CD4-positive, alpha-beta T cell treated with Interleukin-4 for 4 hours (primary cell): ENCODE measurements around the gene MSANTD7.
"Not testable (repeated sequence)": the region's sequence is repeated elsewhere in the genome, so short reads cannot be mapped to it uniquely, and the experiment has no call there.

Source experiments
- DNase-seq: peaks from one replicate; pipeline ENCODE4 v3.0.0-alpha.2; 2020

The MSANTD7 gene, protein sequence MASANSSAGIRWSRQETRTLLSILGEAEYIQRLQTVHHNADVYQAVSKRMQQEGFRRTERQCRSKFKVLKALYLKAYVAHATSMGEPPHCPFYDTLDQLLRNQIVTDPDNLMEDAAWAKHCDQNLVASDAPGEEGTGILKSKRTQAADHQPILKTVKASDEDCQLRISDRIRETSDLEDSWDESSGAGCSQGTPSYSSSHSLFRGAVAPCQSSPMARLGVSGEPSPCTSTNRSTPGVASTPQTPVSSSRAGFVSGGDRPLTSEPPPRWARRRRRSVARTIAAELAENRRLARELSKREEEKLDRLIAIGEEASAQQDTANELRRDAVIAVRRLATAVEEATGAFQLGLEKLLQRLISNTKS

GRCh38 chr10:14837757-14838581 is at the start of gene MSANTD7, which contains the start of the genes CDNF and HSPA14:
TSS of gene MSANTD7 (plus strand) at chr10:14838306. CDS start at chr10:14842285, 3,979 bp downstream.
TSS of gene CDNF (minus strand) at chr10:14838037. CDS start at chr10:14837946, 91 bp downstream.
TSS of gene HSPA14 (plus strand) at chr10:14838306. CDS start at chr10:14838403, 97 bp downstream.
- peak; percentile 99 for DNase-seq

GRCh38 chr10:14798636-14799035 is 39.5 kb upstream of the MSANTD7 start:
- no peak for DNase-seq

DNA sequence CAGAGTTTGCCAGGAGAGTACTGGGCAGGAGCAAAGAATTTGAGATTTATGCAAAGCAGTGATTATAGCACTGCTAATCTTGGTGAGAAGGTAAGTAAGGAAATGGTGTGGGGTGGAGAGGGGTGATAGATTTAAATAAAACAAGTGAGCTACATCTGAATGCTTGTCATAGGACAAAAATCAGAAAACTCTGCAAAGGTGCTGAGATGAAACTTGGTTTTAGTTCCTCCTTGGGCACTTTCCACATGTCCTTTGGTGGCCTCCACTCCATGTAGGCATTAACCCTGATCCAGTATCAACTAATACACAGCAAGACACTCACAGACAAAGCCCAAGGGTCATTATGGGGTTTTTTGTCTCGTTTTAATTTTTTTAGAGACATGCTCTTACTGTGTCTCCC is 37.7 kb upstream of the MSANTD7 start:
- no peak for DNase-seq

DNA sequence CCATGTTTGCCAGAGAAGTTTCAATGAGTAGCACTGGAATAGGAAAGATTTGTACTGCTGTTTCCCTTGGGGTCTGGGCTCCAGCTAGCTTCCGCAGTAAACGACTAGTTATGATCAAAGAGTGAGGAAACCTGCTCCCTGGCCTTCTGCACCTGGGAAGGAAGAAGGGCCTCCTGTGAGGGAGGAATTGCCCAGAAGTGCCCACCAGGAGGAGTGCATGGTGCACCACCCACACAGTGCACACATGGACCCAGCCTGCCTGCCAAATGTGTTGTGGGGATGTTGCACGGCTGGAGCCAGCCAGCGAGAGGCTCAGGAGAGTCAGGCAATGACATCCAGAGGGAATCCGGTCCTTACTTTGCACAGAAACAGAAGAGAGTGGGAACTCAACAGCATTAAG is 36.4 kb upstream of the MSANTD7 start:
- DNase-seq, result no peak

- no peak for DNase-seq
Measured at GRCh38 chr10:14803827-14804226, 34.3 kb upstream of the MSANTD7 start.

GRCh38 chr10:14806318-14806717 is 31.8 kb upstream of the MSANTD7 start:
- DNase-seq, result no peak

- no peak for DNase-seq
Measured at GRCh38 chr10:14810969-14811953, 26.8 kb upstream of the MSANTD7 start.

DNA sequence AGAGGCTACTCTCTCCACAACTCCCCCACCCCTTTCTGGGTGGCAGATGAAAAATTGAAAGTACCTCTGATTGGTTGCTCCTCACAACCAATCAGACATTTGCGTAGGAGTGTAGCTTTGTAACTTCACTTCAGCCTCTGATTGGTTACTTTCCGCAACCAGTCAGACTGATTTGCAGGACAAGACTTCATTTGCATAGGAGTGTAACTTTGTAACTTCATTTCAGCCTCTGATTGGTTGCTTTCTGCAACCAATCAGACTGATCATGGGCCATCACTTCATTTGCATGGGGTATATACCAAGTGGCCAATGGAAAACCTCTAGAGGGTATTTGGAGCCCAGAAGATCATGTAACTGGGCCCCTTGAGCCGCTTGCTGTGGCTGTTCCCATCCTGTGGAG is 25.8 kb upstream of the MSANTD7 start:
- no peak for DNase-seq

GRCh38 chr10:14815681-14816080 is 22.4 kb upstream of the MSANTD7 start:
- no peak for DNase-seq

GRCh38 chr10:14816717-14817116 is 21.4 kb upstream of the MSANTD7 start:
- not testable (repeated sequence) for DNase-seq

DNA sequence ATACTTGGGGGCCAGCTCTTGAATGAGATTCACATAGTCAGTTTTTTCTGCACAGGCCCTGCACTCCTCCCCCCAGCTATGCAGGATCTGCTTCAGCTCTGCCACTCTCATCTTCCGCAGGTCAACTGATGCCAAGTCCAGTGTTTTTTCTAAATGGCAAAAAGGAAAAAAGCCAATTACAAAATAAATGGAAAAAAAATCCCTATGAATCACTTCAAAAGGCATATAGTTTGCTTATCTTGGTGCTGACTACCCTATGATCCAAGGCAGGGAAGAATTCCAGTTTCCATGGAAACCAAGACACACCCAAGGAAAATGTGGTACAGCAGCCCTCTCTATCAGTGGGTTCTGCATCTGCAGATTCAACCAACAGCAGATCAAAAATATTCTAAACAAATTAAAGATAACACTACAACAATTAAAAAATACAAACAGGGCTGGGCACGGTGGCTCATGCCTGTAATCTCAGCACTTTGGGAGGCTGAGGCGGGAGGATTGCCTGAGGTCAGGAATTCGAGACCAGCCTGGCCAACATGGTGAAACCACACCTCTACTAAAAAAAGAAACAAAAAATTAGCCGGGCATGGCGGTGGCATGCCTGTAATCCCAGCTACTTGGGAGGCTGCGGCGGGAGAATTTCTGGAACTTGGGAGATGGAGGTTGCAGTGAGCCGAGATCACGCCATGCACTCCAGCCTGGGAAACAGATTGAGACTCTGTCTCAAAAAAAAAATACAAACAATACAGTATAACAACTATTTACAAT is 17.9 kb upstream of the MSANTD7 start:
- no peak for DNase-seq

DNA sequence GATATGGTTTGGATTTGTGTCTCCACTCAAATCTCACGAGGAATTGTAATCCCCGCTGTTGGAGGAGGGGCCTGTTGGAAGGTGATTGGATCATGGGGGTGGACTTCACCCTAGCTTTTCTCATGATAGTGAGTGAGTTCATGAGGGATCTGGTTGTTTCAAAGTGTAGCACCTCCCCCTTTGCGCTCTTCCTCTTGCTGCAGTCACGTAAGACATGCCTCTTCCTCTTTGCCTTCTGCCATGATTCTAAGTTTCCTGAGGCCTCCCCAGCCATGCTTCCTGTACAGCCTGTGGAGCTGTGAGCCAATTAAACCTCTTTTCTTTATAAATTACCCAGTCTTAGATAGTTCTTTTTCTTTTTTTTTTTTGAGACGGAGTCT is 17.3 kb upstream of the MSANTD7 start:
- no peak for DNase-seq

DNA sequence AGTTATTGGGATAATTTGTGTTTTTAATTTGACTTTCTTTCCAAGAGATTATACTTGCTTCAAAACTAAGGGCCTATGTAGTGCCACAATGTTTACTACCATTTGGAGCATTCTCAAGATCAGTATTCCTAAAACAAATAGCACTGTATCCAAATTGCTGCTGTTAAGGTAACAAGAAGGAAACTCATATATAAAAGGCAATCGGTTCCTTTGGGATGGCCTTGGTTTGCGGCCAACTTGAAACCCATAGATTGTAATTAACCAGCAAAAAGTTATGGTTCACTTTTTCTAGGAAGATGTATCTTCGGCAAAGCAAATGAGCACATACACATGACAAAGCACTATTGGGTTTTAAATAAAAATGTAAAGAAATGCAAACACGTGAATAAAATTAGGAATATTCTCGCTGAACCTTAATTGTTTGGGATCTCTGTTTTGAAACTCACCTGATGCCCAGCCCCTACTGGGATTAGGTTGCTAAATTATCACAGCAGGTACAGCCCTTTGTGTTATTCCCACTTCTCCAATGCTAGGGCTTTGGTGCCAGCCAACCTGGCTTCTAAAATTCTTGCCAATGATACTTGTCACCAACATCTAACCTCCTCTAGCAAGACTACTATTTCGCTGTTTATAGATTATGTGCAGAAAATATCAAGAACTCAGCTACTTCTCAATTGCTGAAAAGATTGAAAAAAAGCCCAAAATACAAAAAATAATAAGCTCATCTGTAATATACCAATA is 16.3 kb upstream of the MSANTD7 start:
- DNase-seq, result no peak

GRCh38 chr10:14822879-14823755 is 15.0 kb upstream of the MSANTD7 start:
- DNase-seq, result peak; percentile 60

DNA sequence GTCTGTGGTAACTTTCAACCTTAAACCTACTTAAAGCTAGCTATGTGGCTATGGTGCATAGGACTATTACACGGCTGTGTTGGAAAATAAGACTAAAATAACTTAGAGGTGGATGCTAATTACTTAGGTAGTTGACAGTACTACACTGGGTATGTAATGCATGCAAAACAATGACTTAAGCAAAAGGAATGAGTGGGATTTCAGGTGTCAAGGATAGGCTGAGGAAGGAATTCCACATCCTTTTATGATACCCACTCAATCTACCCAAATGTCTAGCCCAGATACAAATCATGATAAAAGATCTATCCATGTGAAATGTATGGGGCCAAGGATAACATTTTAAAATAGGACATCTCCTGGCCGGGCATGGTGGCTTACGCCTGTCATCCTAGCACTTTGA is 14.1 kb upstream of the MSANTD7 start:
- DNase-seq, result no peak

DNA sequence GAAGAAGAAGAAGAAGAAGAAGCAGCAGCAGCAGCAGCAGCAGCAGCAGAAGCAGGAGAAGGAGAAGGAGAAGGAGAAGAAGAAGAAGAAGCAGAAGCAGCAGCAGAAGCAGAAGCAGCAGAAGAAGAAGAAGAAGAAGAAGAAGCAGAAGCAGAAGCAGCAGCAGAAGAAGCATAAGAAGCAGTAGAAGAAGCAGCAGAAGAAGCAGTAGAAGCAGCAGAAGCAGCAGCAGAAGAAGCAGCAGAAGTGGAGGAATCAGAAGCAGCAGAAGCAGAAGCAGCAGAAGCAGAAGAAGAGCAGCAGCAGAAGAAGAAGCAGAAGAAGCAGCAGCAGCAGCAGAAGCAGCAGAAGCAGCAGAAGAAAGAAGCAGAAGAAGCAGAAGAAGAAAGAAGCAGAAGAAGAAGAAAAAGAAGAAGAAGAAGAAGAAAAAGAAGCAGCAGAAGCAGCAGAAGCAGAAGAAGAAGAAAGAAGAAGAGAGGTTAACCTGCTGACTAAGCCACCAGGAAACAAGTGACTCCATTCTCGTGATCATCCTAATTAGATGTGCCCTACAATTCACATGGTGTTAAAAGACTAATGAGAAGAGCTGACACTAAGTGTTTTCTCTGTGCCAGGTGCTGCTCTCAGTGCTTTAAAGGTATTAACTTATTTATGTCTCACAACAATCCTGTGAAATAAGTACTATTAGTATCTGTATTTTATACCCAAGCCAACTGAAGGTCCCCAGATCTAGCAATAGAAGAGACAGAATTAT is 11.9 kb upstream of the MSANTD7 start:
- DNase-seq, result no peak

GRCh38 chr10:14833106-14833505 is 5.0 kb upstream of the MSANTD7 start:
- DNase-seq, result no peak

DNA sequence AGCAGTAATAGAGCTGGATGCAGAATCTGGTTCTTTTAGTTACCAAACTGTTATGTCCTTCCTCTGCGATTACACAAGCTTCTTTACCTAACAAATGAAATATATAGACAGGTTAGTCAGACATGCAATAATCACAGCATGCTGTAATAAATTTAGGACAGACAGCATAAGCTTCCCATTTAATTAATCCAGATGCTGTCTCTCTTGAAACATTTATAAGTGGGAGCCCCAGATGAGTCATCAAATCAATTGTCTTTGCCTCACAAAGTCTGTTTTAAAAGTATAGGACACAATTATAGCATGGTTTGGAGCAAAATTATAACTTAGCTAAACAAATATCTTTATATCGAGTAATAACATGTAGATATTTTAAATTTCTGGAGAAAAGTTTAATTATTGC is 1.9 kb upstream of the MSANTD7 start:
- no peak for DNase-seq

DNA sequence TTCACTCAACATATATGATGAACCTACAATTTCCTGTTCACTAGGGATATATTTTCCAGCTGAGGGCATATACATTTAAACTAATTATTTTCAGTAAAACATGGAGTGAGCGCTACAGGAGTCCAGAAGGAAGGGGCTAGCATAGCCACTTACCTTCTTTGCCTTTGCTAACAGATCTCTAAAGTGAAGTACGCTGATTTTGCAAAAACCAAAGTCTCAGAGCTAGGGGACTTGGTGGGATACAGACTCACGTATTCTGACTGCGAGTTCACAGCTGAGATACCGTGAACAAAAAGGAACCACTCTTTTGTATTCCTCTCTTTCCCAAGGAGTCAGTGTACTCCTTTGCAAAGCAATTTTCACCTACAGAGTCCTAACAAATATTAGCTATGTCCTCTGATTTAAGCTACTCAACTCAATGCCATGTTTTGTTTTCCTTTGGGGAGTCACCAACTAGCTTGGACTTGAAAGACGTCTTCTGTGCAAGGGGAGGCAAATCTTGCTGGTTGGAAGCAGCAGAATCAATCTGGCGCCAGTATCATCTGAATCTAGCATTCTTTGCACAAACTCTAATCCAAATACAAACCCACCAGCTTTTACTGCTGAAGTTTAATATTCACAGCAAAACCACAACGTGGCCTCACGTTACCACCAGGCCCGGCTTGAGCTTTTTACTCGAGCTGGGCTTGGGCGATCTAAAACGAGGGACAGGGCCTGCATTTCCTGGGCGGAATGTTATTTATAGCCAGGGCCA is 926 bp upstream of the MSANTD7 start:
- no peak for DNase-seq
